H9 (cell line): Measurements from ENCODE around the gene ATP1B2. TPM values are rescaled to one million over a fixed set of nuclear protein-coding genes. Genes with fewer than 3 reads are reported as not detected.
A peak's percentile ranks its signal among the peaks of the same experiment; 100 is the strongest.

Experiments
- DNase-seq: peaks from one replicate; pipeline ENCODE4 v3.0.0-alpha.2; 2017
- H2AFZ ChIP-seq: one replicate; pipeline ENCODE4 v1.6.1; 2013; ENCODE audit warnings: mild to moderate bottlenecking, low read length, control low read depth, moderate library complexity
- H2AK5ac ChIP-seq: 2 replicates; pipeline ENCODE4 v1.6.1; 2013; ENCODE audit warnings: low read length, control low read depth, mixed read lengths; ENCODE audit not compliant: insufficient read length
- H2BK120ac ChIP-seq: one replicate; pipeline ENCODE4 v1.6.1; 2013; ENCODE audit warnings: low read depth, mild to moderate bottlenecking, low read length, control low read depth, inconsistent platforms; ENCODE audit not compliant: poor library complexity, severe bottlenecking
- H2BK12ac ChIP-seq: 2 replicates; pipeline ENCODE4 v1.6.1; 2013; ENCODE audit warnings: low read length, control low read depth, mixed read lengths, low read depth; ENCODE audit not compliant: insufficient read length
- H2BK15ac ChIP-seq: 2 replicates; pipeline ENCODE4 v1.6.1; 2013; ENCODE audit warnings: low read depth, low read length, control low read depth
- H2BK20ac ChIP-seq: one replicate; pipeline ENCODE4 v1.6.1; 2013; ENCODE audit warnings: low read depth, mild to moderate bottlenecking, low read length, control low read depth, inconsistent platforms; ENCODE audit not compliant: poor library complexity, severe bottlenecking
- H2BK5ac ChIP-seq: 2 replicates; pipeline ENCODE4 v1.6.1; 2013; ENCODE audit warnings: low read length, control low read depth, mixed read lengths; ENCODE audit not compliant: insufficient read length
- H3K14ac ChIP-seq: 2 replicates; pipeline ENCODE4 v1.6.1; 2013; ENCODE audit warnings: low read length, control low read depth; ENCODE audit not compliant: insufficient read depth
- H3K18ac ChIP-seq: 2 replicates; pipeline ENCODE4 v1.6.1; 2013; ENCODE audit warnings: low read depth, mild to moderate bottlenecking, mixed read lengths, low read length, control low read depth; ENCODE audit not compliant: insufficient read length
- H3K23ac ChIP-seq: 2 replicates; pipeline ENCODE4 v1.6.1; 2013; ENCODE audit warnings: low read length, control low read depth, mixed read lengths, low read depth; ENCODE audit not compliant: insufficient read length
- H3K23me2 ChIP-seq: 2 replicates; pipeline ENCODE4 v1.6.1; 2013; ENCODE audit warnings: low read depth, mild to moderate bottlenecking, mixed read lengths, low read length, control low read depth; ENCODE audit not compliant: insufficient read length, poor library complexity, severe bottlenecking
- H3K27ac ChIP-seq: 2 replicates; pipeline ENCODE4 v1.5.1; 2013; ENCODE audit warnings: low read length, control low read depth, mixed read lengths, low read depth; ENCODE audit not compliant: insufficient read length
- H3K27me3 ChIP-seq: 2 replicates; pipeline ENCODE4 v1.6.1; 2013; ENCODE audit warnings: low read length, control low read depth, inconsistent platforms; ENCODE audit not compliant: insufficient read depth
- H3K4ac ChIP-seq: 2 replicates; pipeline ENCODE4 v1.6.1; 2013; ENCODE audit warnings: low read depth, mild to moderate bottlenecking, control low read depth, inconsistent platforms, low read length, moderate library complexity
- H3K4me1 ChIP-seq: 2 replicates; pipeline ENCODE4 v1.6.1; 2013; ENCODE audit warnings: low read length, control low read depth, inconsistent platforms; ENCODE audit not compliant: insufficient read depth
- H3K4me2 ChIP-seq: 2 replicates; pipeline ENCODE4 v1.6.1; 2013; ENCODE audit warnings: low read length, control low read depth, mixed read lengths; ENCODE audit not compliant: insufficient read length, insufficient read depth
- H3K56ac ChIP-seq: 2 replicates; pipeline ENCODE4 v1.6.1; 2013; ENCODE audit warnings: low read depth, mild to moderate bottlenecking, mixed read lengths, low read length, control low read depth; ENCODE audit not compliant: insufficient read length
- H3K79me1 ChIP-seq: 2 replicates; pipeline ENCODE4 v1.6.1; 2013; ENCODE audit warnings: low read depth, mild to moderate bottlenecking, moderate library complexity, low read length, control low read depth, inconsistent platforms; ENCODE audit not compliant: insufficient read depth, poor library complexity, severe bottlenecking
- H3K79me2 ChIP-seq: 2 replicates; pipeline ENCODE4 v1.6.1; 2013; ENCODE audit warnings: low read length, control low read depth, inconsistent platforms; ENCODE audit not compliant: insufficient read depth
- H3K9ac ChIP-seq: 2 replicates; pipeline ENCODE4 v1.6.1; 2013; ENCODE audit warnings: low read length, control low read depth, mixed read lengths; ENCODE audit not compliant: insufficient read length; ENCODE audit errors: extremely low read depth
- H3K9me3 ChIP-seq: one replicate; pipeline ENCODE4 v1.6.1; 2013; ENCODE audit warnings: low read depth, low read length, inconsistent platforms; ENCODE audit not compliant: control insufficient read depth
- H3T11ph ChIP-seq: one replicate; pipeline ENCODE4 v1.6.1; 2013; ENCODE audit warnings: mild to moderate bottlenecking, low read length, control low read depth, inconsistent platforms
- H4K20me1 ChIP-seq: one replicate; pipeline ENCODE4 v1.6.1; 2013; ENCODE audit not compliant: control insufficient read depth, insufficient read length, insufficient read depth
- H4K5ac ChIP-seq: 2 replicates; pipeline ENCODE4 v1.6.1; 2013; ENCODE audit warnings: low read depth, mild to moderate bottlenecking, mixed read lengths, low read length, control low read depth; ENCODE audit not compliant: insufficient read length
- H4K8ac ChIP-seq: replicated peaks from 2 replicates; pipeline ENCODE4 v1.6.1; 2013; ENCODE audit warnings: low read length, control low read depth, mixed read lengths, low read depth; ENCODE audit not compliant: insufficient read length
- H4K91ac ChIP-seq: 2 replicates; pipeline ENCODE4 v1.6.1; 2013; ENCODE audit warnings: low read depth, mild to moderate bottlenecking, moderate library complexity, mixed read lengths, low read length, control low read depth; ENCODE audit not compliant: insufficient read length
- H3K27ac Mint-ChIP-seq, 3 experiments: 2 replicates in 2 of 3; 3 replicates in 1 of 3; pipeline ENCODE4 v1.8.0; 2020 to 2021; ENCODE audit warnings: mixed read lengths in 3 of 3, mild to moderate bottlenecking in 1 of 3, moderate library complexity in 1 of 3
- H3K27me3 Mint-ChIP-seq: 2 replicates; pipeline ENCODE4 v1.8.0; 2021; ENCODE audit warnings: low read depth, mild to moderate bottlenecking, moderate library complexity, mixed read lengths
- H3K36me3 Mint-ChIP-seq, 3 experiments: 2 replicates in 2 of 3; 3 replicates in 1 of 3; pipeline ENCODE4 v1.8.0; 2020 to 2021; ENCODE audit warnings: low read depth in 3 of 3, mixed read lengths in 3 of 3; ENCODE audit not compliant: insufficient read depth in 1 of 3
- H3K4me1 Mint-ChIP-seq, 2 experiments: 2 replicates each; pipeline ENCODE4 v1.8.0; 2020; ENCODE audit warnings: mixed read lengths in 2 of 2
- H3K4me3 Mint-ChIP-seq, 2 experiments: 2 replicates in 1 of 2; 3 replicates in 1 of 2; pipeline ENCODE4 v1.8.0; 2020 to 2021; ENCODE audit warnings: mild to moderate bottlenecking in 2 of 2, mixed read lengths in 2 of 2, moderate library complexity in 1 of 2
- H3K9me3 Mint-ChIP-seq, 2 experiments: 2 replicates in 1 of 2; 3 replicates in 1 of 2; pipeline ENCODE4 v1.8.0; 2020; ENCODE audit warnings: mild to moderate bottlenecking in 2 of 2, mixed read lengths in 2 of 2, moderate library complexity in 1 of 2
- WGBS: extraction: QIAGEN DNeasy Blood & Tissue Kit; methylation state at CpG from one replicate; pipeline ENCODE4 v1.1.7; 2013; ENCODE audit warnings: missing lambda C conversion rate, low lambda C conversion rate, mixed read lengths; ENCODE audit not compliant: insufficient read length; ENCODE audit errors: extremely low coverage; 5-methylcytosine and 5-hydroxymethylcytosine counted together
- total RNA-seq: library from RNA; stranded (reverse); gene quantifications from 2 replicates; pipeline ENCODE4 v1.2.1, GENCODE V29; 2021
- TF ChIP-seq, protein P1 (sequence below): fragments of 200-600 bp; sonication (generic); conservative IDR thresholded peaks from 3 replicates; pipeline ENCODE4 v1.8.0; 2021; ENCODE audit warnings: antibody characterized with exemption, mild to moderate bottlenecking

ATP1B2 gene
- total RNA-seq, 1 experiment from 2014 or later: 16.2 TPM

DNA sequence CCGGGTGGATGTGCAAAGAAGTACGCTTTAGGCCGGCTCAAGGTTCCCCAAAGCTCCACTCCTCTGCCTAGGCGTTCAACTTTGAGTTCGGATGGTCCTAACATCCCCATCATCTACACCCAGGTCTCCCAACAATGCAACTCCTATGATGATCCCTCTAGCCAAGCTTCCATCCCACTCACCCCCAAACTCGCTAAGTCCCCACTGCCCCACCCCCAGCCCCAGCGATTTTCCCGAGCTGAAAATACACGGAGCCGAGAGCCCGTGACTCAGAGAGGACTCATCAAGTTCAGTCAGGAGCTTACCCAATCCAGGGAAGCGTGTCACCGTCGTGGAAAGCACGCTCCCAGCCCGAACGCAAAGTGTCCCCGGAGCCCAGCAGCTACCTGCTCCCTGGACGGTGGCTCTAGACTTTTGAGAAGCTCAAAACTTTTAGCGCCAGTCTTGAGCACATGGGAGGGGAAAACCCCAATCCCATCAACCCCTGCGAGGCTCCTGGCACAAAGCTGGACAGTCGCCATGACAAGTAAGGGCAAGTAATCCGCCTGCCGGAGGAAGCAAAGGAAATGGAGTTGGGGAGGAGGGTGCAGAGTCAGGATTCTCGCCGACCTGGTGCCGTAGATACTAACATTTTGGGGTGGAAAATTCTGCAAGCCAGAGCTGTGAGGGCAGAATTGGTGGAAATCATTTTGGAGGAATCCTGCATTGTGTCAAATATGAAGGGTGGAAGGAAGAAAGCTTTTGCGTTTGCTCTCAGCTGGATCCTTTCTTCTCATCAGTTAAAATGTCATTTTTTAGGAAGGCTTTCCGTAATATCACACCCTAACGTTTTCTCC, 36.6 kb downstream of the ATP1B2 start, which contains the start of gene TP53:
Gene TP53, minus strand, starts transcription at position 419 of the 836 bp plus-strand sequence. CDS start 10,896 bp downstream, outside the sequence.
- peak within 1 kb of the TSS; percentile 87 for H2BK5ac ChIP-seq
- H3K56ac ChIP-seq: peak within 1 kb of the TSS; percentile 86
- Mint-ChIP-seq H3K4me1 (peaks cover 25 to 31% of the 10 kb centered on the region in 2 experiments), H3K36me3 (peaks cover 18 to 40% (median 35%) of the 10 kb centered on the region in 3 experiments), H3K27me3 (no peaks in the 10 kb centered on the region), H3K27ac (peak within 1 kb of the TSS; percentile 100), H3K4me3 (peak within 1 kb of the TSS; percentile 94 to 97), H3K9me3 (no peaks in the 10 kb centered on the region; a peak in 1 of 5 replicates)
- no CpG with 5 or more reads among the region's 30 CpGs for WGBS
- peak within 1 kb of the TSS; percentile 92 for H4K5ac ChIP-seq
- H3K9me3 ChIP-seq: no peaks in the 10 kb centered on the region
- no peaks in the 10 kb centered on the region for H4K20me1 ChIP-seq
- H3K4ac ChIP-seq: peak within 1 kb of the TSS; percentile 69; the same call in 1 of the 2 replicates
- no peak within 1 kb of the TSS; the same call in 1 of the 2 replicates for H2BK15ac ChIP-seq
- H4K8ac ChIP-seq: peak within 1 kb of the TSS; percentile 61
- peak within 1 kb of the TSS; percentile 87 for H3T11ph ChIP-seq
- no peaks in the 10 kb centered on the region for H3K79me1 ChIP-seq
- no peak within 1 kb of the TSS for H2BK20ac ChIP-seq
- peak within 1 kb of the TSS; percentile 54 for H4K91ac ChIP-seq
- no peaks in the 10 kb centered on the region for H3K27me3 ChIP-seq
- H2AFZ ChIP-seq: peak within 1 kb of the TSS; percentile 65
- H3K4me2 ChIP-seq: peak within 1 kb of the TSS; percentile 87
- peak within 1 kb of the TSS; percentile 87 for H2BK120ac ChIP-seq
- peak; percentile 97 for DNase-seq
- H2AK5ac ChIP-seq: no peak within 1 kb of the TSS
- H2BK12ac ChIP-seq: no peak within 1 kb of the TSS
- no peaks in the 10 kb centered on the region; the same call in 1 of the 2 replicates for H3K4me1 ChIP-seq
- H3K18ac ChIP-seq: peak within 1 kb of the TSS; percentile 98
- peak within 1 kb of the TSS; percentile 96 for H3K14ac ChIP-seq
- peak within 1 kb of the TSS; percentile 98 for H3K9ac ChIP-seq
- H3K27ac ChIP-seq: peak within 1 kb of the TSS; percentile 90
- TF ChIP-seq, protein P1, sequence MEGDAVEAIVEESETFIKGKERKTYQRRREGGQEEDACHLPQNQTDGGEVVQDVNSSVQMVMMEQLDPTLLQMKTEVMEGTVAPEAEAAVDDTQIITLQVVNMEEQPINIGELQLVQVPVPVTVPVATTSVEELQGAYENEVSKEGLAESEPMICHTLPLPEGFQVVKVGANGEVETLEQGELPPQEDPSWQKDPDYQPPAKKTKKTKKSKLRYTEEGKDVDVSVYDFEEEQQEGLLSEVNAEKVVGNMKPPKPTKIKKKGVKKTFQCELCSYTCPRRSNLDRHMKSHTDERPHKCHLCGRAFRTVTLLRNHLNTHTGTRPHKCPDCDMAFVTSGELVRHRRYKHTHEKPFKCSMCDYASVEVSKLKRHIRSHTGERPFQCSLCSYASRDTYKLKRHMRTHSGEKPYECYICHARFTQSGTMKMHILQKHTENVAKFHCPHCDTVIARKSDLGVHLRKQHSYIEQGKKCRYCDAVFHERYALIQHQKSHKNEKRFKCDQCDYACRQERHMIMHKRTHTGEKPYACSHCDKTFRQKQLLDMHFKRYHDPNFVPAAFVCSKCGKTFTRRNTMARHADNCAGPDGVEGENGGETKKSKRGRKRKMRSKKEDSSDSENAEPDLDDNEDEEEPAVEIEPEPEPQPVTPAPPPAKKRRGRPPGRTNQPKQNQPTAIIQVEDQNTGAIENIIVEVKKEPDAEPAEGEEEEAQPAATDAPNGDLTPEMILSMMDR: no peak
- peak within 1 kb of the TSS; percentile 37 for H3K23ac ChIP-seq
- H3K23me2 ChIP-seq: peaks cover 18% of the 10 kb centered on the region
- peaks cover 29% of the 10 kb centered on the region for H3K79me2 ChIP-seq
